Natural killer cell (primary cell): Measurements from ENCODE around the gene KLK15. TPM values are rescaled to one million over a fixed set of nuclear protein-coding genes. Genes with fewer than 3 reads are reported as not detected.

Experiments used
- ATAC-seq, 3 donors: fragments of 150-1000 bp in 2 of 3; fragments of 200-7000 bp in 1 of 3; cut with Tn5 transposase; 1 replicate in 1 of 3; 2 replicates in 2 of 3; pipeline ENCODE4 v1.10.0; 2021; ENCODE audit warnings: mild to moderate bottlenecking in 2 of 3, moderate library complexity in 2 of 3
- DNase-seq, 2 donors: peaks; one replicate each; pipeline versions ENCODE4 v3.0.0 to v3.0.0-alpha.2; 2013 to 2021; ENCODE audit warnings: mixed read lengths in 1 of 2
- H3K27ac ChIP-seq: one replicate; pipeline ENCODE4 v1.5.1; 2013; ENCODE audit warnings: mild to moderate bottlenecking, low read length
- H3K27me3 ChIP-seq: one replicate; pipeline ENCODE4 v1.6.1; 2013; ENCODE audit warnings: low read length; ENCODE audit not compliant: control insufficient read depth, insufficient read depth
- H3K36me3 ChIP-seq: one replicate; pipeline ENCODE4 v1.6.1; 2013; ENCODE audit warnings: low read length; ENCODE audit not compliant: control insufficient read depth, insufficient read depth
- H3K4me1 ChIP-seq: one replicate; pipeline ENCODE4 v1.6.1; 2013; ENCODE audit warnings: low read length; ENCODE audit not compliant: control insufficient read depth, insufficient read depth
- H3K4me3 ChIP-seq: one replicate; pipeline ENCODE4 v1.5.1; 2013; ENCODE audit warnings: low read length
- H3K9me3 ChIP-seq: one replicate; pipeline ENCODE4 v1.6.1; 2013; ENCODE audit warnings: low read length; ENCODE audit not compliant: control insufficient read depth, insufficient read depth
- H3K27ac Mint-ChIP-seq, 2 donors: one replicate each; pipeline ENCODE4 v1.8.0; 2022; ENCODE audit warnings: mild to moderate bottlenecking in 2 of 2, mixed read lengths in 2 of 2, moderate library complexity in 1 of 2
- H3K27me3 Mint-ChIP-seq, 2 donors: one replicate each; pipeline ENCODE4 v1.8.0; 2022; ENCODE audit warnings: low read depth in 2 of 2, mixed read lengths in 2 of 2
- H3K36me3 Mint-ChIP-seq: one replicate; pipeline ENCODE4 v1.8.0; 2022; ENCODE audit warnings: mixed read lengths
- H3K4me1 Mint-ChIP-seq, 2 donors: one replicate each; pipeline ENCODE4 v1.8.0; 2022; ENCODE audit warnings: mixed read lengths in 2 of 2
- H3K4me3 Mint-ChIP-seq: one replicate; pipeline ENCODE4 v1.8.0; 2022; ENCODE audit warnings: mild to moderate bottlenecking, moderate library complexity, mixed read lengths
- H3K9me3 Mint-ChIP-seq, 2 donors: one replicate each; pipeline ENCODE4 v1.8.0; 2022; ENCODE audit warnings: mixed read lengths in 2 of 2
- CTCF ChIP-seq: fragments of 200-600 bp; IDR thresholded peaks from one replicate; pipeline ENCODE4 v1.8.0; 2022; ENCODE audit warnings: antibody characterized with exemption
- WGBS: methylation state at CpG from one replicate; pipeline ENCODE4 v1.1.7; 2013; ENCODE audit warnings: missing lambda C conversion rate; ENCODE audit not compliant: insufficient coverage; 5-methylcytosine and 5-hydroxymethylcytosine counted together
- intact Hi-C: fragments of 100-400 bp; cut with micrococcal nuclease; formaldehyde crosslinking; loops from one replicate; pipeline ENCODE4 v1.14.2; 2022
- total RNA-seq, 4 donors: library from RNA; stranded (reverse); fragments of 120-200 nt in 1 of 4; gene quantifications; one replicate each; pipeline versions ENCODE4 v1.2.3 to v1.2.4, GENCODE V29; 2013 to 2022

The KLK15 gene
- total RNA-seq, 3 donors from 2014 or later (not counting 1 experiment from before 2014, with no cell fraction given), result not detected

- 73% methylated on average over 5 of the region's 5 CpGs for WGBS
- peaks cover 3% of the 10 kb centered on the region for H3K27me3 ChIP-seq
- Mint-ChIP-seq H3K36me3 (no peaks in the 10 kb centered on the region), H3K27ac (no peak overlapping the region), H3K4me1 (no peaks in the 10 kb centered on the region), H3K9me3 (no peaks in the 10 kb centered on the region), H3K27me3 (peaks cover 15 to 22% of the 10 kb centered on the region in 2 donors), H3K4me3 (no peak overlapping the region)
- DNase-seq (no peak), ATAC-seq (no peak)
- no peaks in the 10 kb centered on the region for H3K9me3 ChIP-seq
- intact Hi-C loops, result no loop called here
- H3K27ac ChIP-seq, result no peak overlapping the region
- H3K4me1 ChIP-seq, result no peaks in the 10 kb centered on the region
- H3K4me3 ChIP-seq, result no peak overlapping the region
- no peak for TF ChIP-seq CTCF
- no peaks in the 10 kb centered on the region for H3K36me3 ChIP-seq
Measured at GRCh38 chr19:50874211-50874610, 40.8 kb upstream of the KLK15 start.

- Mint-ChIP-seq H3K27me3 (peaks cover 15 to 34% of the 10 kb centered on the region in 2 donors), H3K4me3 (no peak within 1 kb of the TSS), H3K4me1 (no peaks in the 10 kb centered on the region), H3K36me3 (no peaks in the 10 kb centered on the region), H3K9me3 (no peaks in the 10 kb centered on the region), H3K27ac (no peak within 1 kb of the TSS)
- DNase-seq (no peak), ATAC-seq (no peak)
- Histone ChIP-seq H3K27ac (no peak within 1 kb of the TSS), H3K4me1 (no peaks in the 10 kb centered on the region), H3K9me3 (no peaks in the 10 kb centered on the region), H3K4me3 (no peak within 1 kb of the TSS), H3K27me3 (peaks cover 2% of the 10 kb centered on the region), H3K36me3 (no peaks in the 10 kb centered on the region)
- 100% methylated on average over 1 of the region's 3 CpGs for WGBS
- TF ChIP-seq CTCF, result no peak
- intact Hi-C loops, result no loop called here
Measured at GRCh38 chr19:50873056-50873455, 39.7 kb upstream of the KLK15 start, which contains the start of gene KLK2. Gene KLK2 (plus strand): TSS chr19:50873439. CDS start chr19:50873474, 35 bp downstream.

GRCh38 chr19:50870417-50871089 is 37.2 kb upstream of the KLK15 start:
- Mint-ChIP-seq H3K27ac (no peak overlapping the region), H3K4me3 (no peak overlapping the region), H3K4me1 (no peaks in the 10 kb centered on the region), H3K27me3 (peaks cover 17 to 54% of the 10 kb centered on the region in 2 donors), H3K36me3 (no peaks in the 10 kb centered on the region), H3K9me3 (no peaks in the 10 kb centered on the region)
- 66% methylated on average over 25 of the region's 26 CpGs for WGBS
- no peaks in the 10 kb centered on the region for H3K36me3 ChIP-seq
- no peak for TF ChIP-seq CTCF
- no peaks in the 10 kb centered on the region for H3K27me3 ChIP-seq
- DNase-seq, result no peak
- no peaks in the 10 kb centered on the region for H3K4me1 ChIP-seq
- intact Hi-C loops, result no loop called here
- ATAC-seq, result no peak
- H3K9me3 ChIP-seq, result no peaks in the 10 kb centered on the region
- no peak overlapping the region for H3K4me3 ChIP-seq
- no peak overlapping the region for H3K27ac ChIP-seq

- no peaks in the 10 kb centered on the region for H3K36me3 ChIP-seq
- Mint-ChIP-seq H3K4me3 (no peak overlapping the region), H3K27ac (no peak overlapping the region), H3K4me1 (no peaks in the 10 kb centered on the region), H3K36me3 (no peaks in the 10 kb centered on the region), H3K9me3 (no peaks in the 10 kb centered on the region), H3K27me3 (peaks cover 17 to 60% of the 10 kb centered on the region in 2 donors)
- H3K27ac ChIP-seq, result no peak overlapping the region
- H3K4me3 ChIP-seq, result no peak overlapping the region
- H3K27me3 ChIP-seq, result no peaks in the 10 kb centered on the region
- intact Hi-C loops, result no loop called here
- no peaks in the 10 kb centered on the region for H3K9me3 ChIP-seq
- ATAC-seq (no peak), DNase-seq (no peak)
- whole genome bisulfite sequencing, result 93% methylated on average over 3 of the region's 4 CpGs
- no peaks in the 10 kb centered on the region for H3K4me1 ChIP-seq
- TF ChIP-seq CTCF, result no peak
Measured at GRCh38 chr19:50869479-50869878, 36.1 kb upstream of the KLK15 start.
